ENCODE data around the gene RABEP1.
"Not testable (repeated sequence)": the region's sequence is repeated elsewhere in the genome, so short reads cannot be mapped to it uniquely, and the experiment has no call there.

The RABEP1 gene

GRCh38 chr17:5281814-5282641, at the start of gene RABEP1:
Gene RABEP1, plus strand, starts transcription at chr17:5282284. Its CDS starts 203 bp downstream, at chr17:5282487.
- Histone ChIP-seq H3K9ac (no peak within 1 kb of the TSS), H3K27me3 (ENCODE audit: control insufficient read depth, insufficient read depth, low read length) (no peaks in the 10 kb centered on the region), H3K4me3 (ENCODE audit: low read depth, low read length) (peak within 1 kb of the TSS; percentile 62), H3K4me1 (peaks cover 3% of the 10 kb centered on the region), H3K79me2 (peaks cover 19% of the 10 kb centered on the region), H3K27ac (peak within 1 kb of the TSS; percentile 53), H2AFZ (peak within 1 kb of the TSS; percentile 85), H3K36me3 (ENCODE audit: control insufficient read depth, insufficient read depth, low read length) (no peaks in the 10 kb centered on the region), H3K9me3 (ENCODE audit: control insufficient read depth, low read length) (no peaks in the 10 kb centered on the region), H3K4me2 (ENCODE audit: low read length) (peak within 1 kb of the TSS; percentile 90)
- TF ChIP-seq CTCF (IDR thresholded peaks at IDR 0.05), result no peak

GRCh38 chr17:5233492-5233891, 48.6 kb upstream of the RABEP1 start:
- not testable (repeated sequence) for H3K4me2 ChIP-seq (ENCODE audit: low read length); H3K9me3 ChIP-seq (ENCODE audit: control insufficient read depth, low read length); H3K4me3 ChIP-seq (ENCODE audit: low read depth, low read length); H3K4me1 ChIP-seq; H3K27ac ChIP-seq; H3K79me2 ChIP-seq; H3K36me3 ChIP-seq (ENCODE audit: control insufficient read depth, insufficient read depth, low read length); H3K9ac ChIP-seq; H3K27me3 ChIP-seq (ENCODE audit: control insufficient read depth, insufficient read depth, low read length); H2AFZ ChIP-seq

GRCh38 chr17:5234645-5235576, 47.2 kb upstream of the RABEP1 start, which contains the start of gene SCIMP:
Gene SCIMP, minus strand, starts transcription at chr17:5234860. Its CDS starts 105 bp downstream, at chr17:5234755.
- H3K4me3 ChIP-seq (ENCODE audit: low read depth, low read length), result no peak within 1 kb of the TSS
- peak within 1 kb of the TSS; percentile 46 for H2AFZ ChIP-seq
- H3K4me1 ChIP-seq, result peaks cover 9% of the 10 kb centered on the region
- no peak within 1 kb of the TSS for H3K9ac ChIP-seq
- H3K79me2 ChIP-seq, result no peaks in the 10 kb centered on the region
- H3K27ac ChIP-seq, result peak within 1 kb of the TSS; percentile 64
- H3K36me3 ChIP-seq (ENCODE audit: control insufficient read depth, insufficient read depth, low read length), result no peaks in the 10 kb centered on the region
- H3K4me2 ChIP-seq (ENCODE audit: low read length), result no peak within 1 kb of the TSS
- H3K27me3 ChIP-seq (ENCODE audit: control insufficient read depth, insufficient read depth, low read length), result no peaks in the 10 kb centered on the region
- no peak for TF ChIP-seq CTCF (IDR thresholded peaks at IDR 0.05)
- no peaks in the 10 kb centered on the region for H3K9me3 ChIP-seq (ENCODE audit: control insufficient read depth, low read length)

- no peak overlapping the region for H3K27ac ChIP-seq
- TF ChIP-seq CTCF (IDR thresholded peaks at IDR 0.05), result no peak
- peaks cover 9% of the 10 kb centered on the region for H3K4me1 ChIP-seq
- H3K4me3 ChIP-seq (ENCODE audit: low read depth, low read length), result no peak overlapping the region
- H3K4me2 ChIP-seq (ENCODE audit: low read length), result no peak overlapping the region
- no peaks in the 10 kb centered on the region for H3K79me2 ChIP-seq
- no peak overlapping the region for H2AFZ ChIP-seq
- no peaks in the 10 kb centered on the region for H3K27me3 ChIP-seq (ENCODE audit: control insufficient read depth, insufficient read depth, low read length)
- no peaks in the 10 kb centered on the region for H3K36me3 ChIP-seq (ENCODE audit: control insufficient read depth, insufficient read depth, low read length)
- H3K9ac ChIP-seq, result no peak overlapping the region
- no peaks in the 10 kb centered on the region for H3K9me3 ChIP-seq (ENCODE audit: control insufficient read depth, low read length)
These were observed 45.0 kb upstream of the RABEP1 start for GRCh38 chr17:5236938-5237540.
